Right cardiac atrium (tissue), 5 donors: ENCODE results near the gene GSTA4. TPM values are rescaled to one million over a fixed set of nuclear protein-coding genes. Genes with fewer than 3 reads are reported as not detected.
"Not testable (repeated sequence)": the region's sequence is repeated elsewhere in the genome, so short reads cannot be mapped to it uniquely, and the experiment has no call there.

Source experiments
- ATAC-seq, 2 donors: fragments of 200-7000 bp; cut with Tn5 transposase; one replicate each; pipeline versions ENCODE4 v1.8.0 to v1.9.1; 2020; ENCODE audit warnings: moderate library complexity in 2 of 2, mild to moderate bottlenecking in 1 of 2
- DNase-seq, 3 donors: peaks; one replicate each; pipeline ENCODE4 v3.0.0-alpha.2; 2020
- H3K27ac ChIP-seq: one replicate; pipeline ENCODE4 v1.5.1; 2013; ENCODE audit warnings: mild to moderate bottlenecking, low read length, control low read depth, moderate library complexity
- H3K27me3 ChIP-seq: one replicate; pipeline ENCODE4 v1.6.1; 2013; ENCODE audit not compliant: control insufficient read depth, insufficient read depth
- H3K4me1 ChIP-seq: one replicate; pipeline ENCODE4 v1.6.1; 2013; ENCODE audit warnings: low read length; ENCODE audit not compliant: control insufficient read depth, insufficient read depth
- H3K4me3 ChIP-seq: one replicate; pipeline ENCODE4 v1.5.1; 2013; ENCODE audit warnings: low read length, control low read depth
- H3K9me3 ChIP-seq: one replicate; pipeline ENCODE4 v1.6.1; 2013; ENCODE audit warnings: low read length; ENCODE audit not compliant: control insufficient read depth
- WGBS: extraction: QIAGEN DNeasy Blood & Tissue Kit; methylation state at CpG from one replicate; pipeline ENCODE4 v1.1.7; 2013; 5-methylcytosine and 5-hydroxymethylcytosine counted together
- intact Hi-C, 4 donors: fragments of 100-400 bp; cut with DNase I; formaldehyde crosslinking; loops; one replicate each; pipeline versions ENCODE4 v1.11.0 to v1.14.0; 2022 to 2023
- long read RNA-seq, 4 donors: library from polyadenylated mRNA; unstranded; transcript quantifications; one replicate each; pipeline ENCODE4 v2.0.0, GENCODE V29; 2020 to 2021
- polyA plus RNA-seq: library from polyadenylated mRNA; stranded (reverse); fragments of 200-250 nt; gene quantifications from one replicate; pipeline ENCODE4 v1.2.3, GENCODE V29; 2013
- total RNA-seq, 4 donors: library from RNA; stranded (reverse); fragmentation: NEBNext Ultra II Directional; extraction: Animal tissue kit (Norgen Biotek cat#: 25700); gene quantifications; one replicate each; pipeline ENCODE4 v1.2.1, GENCODE V29; 2021
- donor health status: healthy with polysubstance abuse.
- donor health status: DM: no; HTN: yes; CAD: no.
- donor health status: DM: no; HTN: no; CAD: no.
- donor health status: DM: no; HTN: yes; CAD: no; lungs with severe emphysema.
- donor health status: DM: yes; HTN: yes; CAD: no.

GSTA4 gene
- total RNA-seq (10 to 100 TPM; 11.5 to 17.6 (median 15.4) TPM), polyA plus RNA-seq (16.8 TPM)
- long read RNA-seq, donor 1, transcript GSTA4-203 (7 exons, 1,334 nt), result major isoform, 10 of 19 reads
- long read RNA-seq, donor 1, partial matches to known transcripts, result 4 of 19 reads
- long read RNA-seq, donor 1, other reads (novel, unspliced or antisense), result 5 of 19 reads
- long read RNA-seq, donor 2, transcript GSTA4-203 (7 exons, 1,334 nt), result major isoform, 6 of 10 reads
- long read RNA-seq, donor 2, partial matches to known transcripts, result 1 of 10 reads
- long read RNA-seq, donor 2, other reads (novel, unspliced or antisense), result 3 of 10 reads
- long read RNA-seq, donor 3, transcript GSTA4-203 (7 exons, 1,334 nt), result major isoform, 48 of 59 reads
- long read RNA-seq, donor 3, partial matches to known transcripts, result 3 of 59 reads
- long read RNA-seq, donor 3, other reads (novel, unspliced or antisense), result 8 of 59 reads
- long read RNA-seq, donor 4, transcript GSTA4-203 (7 exons, 1,334 nt), result major isoform, 7 of 12 reads
- long read RNA-seq, donor 4, partial matches to known transcripts, result 2 of 12 reads
- long read RNA-seq, donor 4, other reads (novel, unspliced or antisense), result 3 of 12 reads

GRCh38 chr6:52995089-52995912 lies at the start of gene GSTA4:
GSTA4 (minus strand) TSS chr6:52995284; CDS start chr6:52994243, 1,041 bp downstream.
- H3K9me3 ChIP-seq, H3K4me1 ChIP-seq, H3K27me3 ChIP-seq: not testable (repeated sequence)
- Histone ChIP-seq H3K27ac (peak within 1 kb of the TSS; percentile 96), H3K4me3 (peak within 1 kb of the TSS; percentile 61)
- intact Hi-C loops, result loop anchor here in 2 of 4 donors (2.0 to 5.0 kb wide), 2 partner anchors 70 to 708 kb away; partner anchors contain the start of gene FBXO9 (in 1 of the 2)
- ATAC-seq, result peak; percentile 99 to 100
- DNase-seq, result peak; percentile 98 to 99 (median 99)
- WGBS, result 1% methylated on average over 30 of the region's 41 CpGs

- H3K4me1 ChIP-seq, result peaks cover 5% of the 10 kb centered on the region
- no peaks in the 10 kb centered on the region for H3K9me3 ChIP-seq
- no peak for DNase-seq
- H3K4me3 ChIP-seq, result no peak overlapping the region
- no peak for ATAC-seq
- no peaks in the 10 kb centered on the region for H3K27me3 ChIP-seq
- 59% methylated on average over 4 of the region's 4 CpGs for WGBS
- intact Hi-C loops, result no loop called here
- no peak overlapping the region for H3K27ac ChIP-seq
Observed at GRCh38 chr6:53044572-53044971, 49.5 kb upstream of the GSTA4 start.

- peak in 1 of 2 donors; percentile 32 for ATAC-seq
- peak overlapping the region; percentile 25 for H3K27ac ChIP-seq
- 53% methylated on average over 4 of the region's 4 CpGs for WGBS
- peak in 1 of 3 donors; percentile 19 for DNase-seq
- H3K9me3 ChIP-seq, result no peaks in the 10 kb centered on the region
- H3K4me3 ChIP-seq, result no peak overlapping the region
- H3K4me1 ChIP-seq, result peaks cover 5% of the 10 kb centered on the region
- intact Hi-C loops, result no loop called here
- no peaks in the 10 kb centered on the region for H3K27me3 ChIP-seq
Observed at GRCh38 chr6:53044071-53044470, 49.0 kb upstream of the GSTA4 start.

GRCh38 chr6:53043581-53043980 lies 48.5 kb upstream of the GSTA4 start:
- no peaks in the 10 kb centered on the region for H3K9me3 ChIP-seq
- H3K27ac ChIP-seq, result peak overlapping the region; percentile 78
- no peak for ATAC-seq
- intact Hi-C loops, result no loop called here
- no peak overlapping the region for H3K4me3 ChIP-seq
- peaks cover 5% of the 10 kb centered on the region for H3K4me1 ChIP-seq
- DNase-seq, result no peak
- no peaks in the 10 kb centered on the region for H3K27me3 ChIP-seq

GRCh38 chr6:53042112-53042511 lies 47.0 kb upstream of the GSTA4 start:
- no peak overlapping the region for H3K27ac ChIP-seq
- H3K27me3 ChIP-seq, result no peaks in the 10 kb centered on the region
- H3K9me3 ChIP-seq, result no peaks in the 10 kb centered on the region
- ATAC-seq (peak in 1 of 2 donors; percentile 28), DNase-seq (no peak)
- intact Hi-C loops, result no loop called here
- WGBS, result 56% methylated on average over 4 of the region's 4 CpGs
- H3K4me3 ChIP-seq, result no peak overlapping the region
- H3K4me1 ChIP-seq, result peaks cover 5% of the 10 kb centered on the region

GRCh38 chr6:53041356-53041755 lies 46.3 kb upstream of the GSTA4 start:
- 88% methylated on average over 4 of the region's 4 CpGs for WGBS
- no peak for DNase-seq
- intact Hi-C loops, result no loop called here
- H3K4me3 ChIP-seq, result no peak overlapping the region
- peaks cover 5% of the 10 kb centered on the region for H3K4me1 ChIP-seq
- H3K27ac ChIP-seq, result no peak overlapping the region
- no peak for ATAC-seq
- H3K9me3 ChIP-seq, result no peaks in the 10 kb centered on the region
- no peaks in the 10 kb centered on the region for H3K27me3 ChIP-seq

- Histone ChIP-seq H3K4me3 (no peak overlapping the region), H3K27ac (no peak overlapping the region), H3K4me1 (peaks cover 9% of the 10 kb centered on the region), H3K9me3 (no peaks in the 10 kb centered on the region), H3K27me3 (no peaks in the 10 kb centered on the region)
- DNase-seq (no peak), ATAC-seq (no peak)
- intact Hi-C loops, result no loop called here
Observed at GRCh38 chr6:53038596-53038995, 43.5 kb upstream of the GSTA4 start.

- intact Hi-C loops, result no loop called here
- DNase-seq, result no peak
- Histone ChIP-seq H3K27me3 (no peaks in the 10 kb centered on the region), H3K27ac (no peak overlapping the region), H3K9me3 (no peaks in the 10 kb centered on the region), H3K4me3 (no peak overlapping the region), H3K4me1 (peaks cover 10% of the 10 kb centered on the region)
- WGBS, result 98% methylated on average over 1 of the region's 1 CpG
- ATAC-seq, result no peak
Observed at GRCh38 chr6:53038141-53038540, 43.1 kb upstream of the GSTA4 start.

GRCh38 chr6:53035549-53036213 lies 40.6 kb upstream of the GSTA4 start:
- peak; percentile 37 to 38 for ATAC-seq
- WGBS, result 61% methylated on average over 8 of the region's 8 CpGs

GRCh38 chr6:53033764-53034163 lies 38.7 kb upstream of the GSTA4 start:
- WGBS, result 42% methylated on average over 4 of the region's 4 CpGs

More at GRCh38 chr6:53035549-53036213, 40.6 kb upstream of the GSTA4 start:
- Histone ChIP-seq H3K4me3 (no peak overlapping the region), H3K4me1 (peaks cover 9% of the 10 kb centered on the region), H3K27ac (no peak overlapping the region), H3K27me3 (no peaks in the 10 kb centered on the region), H3K9me3 (no peaks in the 10 kb centered on the region)
- intact Hi-C loops, result no loop called here
- DNase-seq, result no peak

More at GRCh38 chr6:53033764-53034163, 38.7 kb upstream of the GSTA4 start:
- no peak for DNase-seq
- Histone ChIP-seq H3K27ac (no peak overlapping the region), H3K4me1 (peaks cover 9% of the 10 kb centered on the region), H3K9me3 (no peaks in the 10 kb centered on the region), H3K4me3 (no peak overlapping the region), H3K27me3 (no peaks in the 10 kb centered on the region)
- ATAC-seq, result peak; percentile 69 to 79
- intact Hi-C loops, result no loop called here
